Dedifferentiated amniotic fluid mesenchymal stem cell (primary cell): ENCODE data around the gene KIF11.

Source experiments
- DNase-seq: peaks from one replicate; pipeline ENCODE4 v3.0.0-alpha.2; 2016; ENCODE audit errors: extremely low spot score

Gene KIF11

DNA sequence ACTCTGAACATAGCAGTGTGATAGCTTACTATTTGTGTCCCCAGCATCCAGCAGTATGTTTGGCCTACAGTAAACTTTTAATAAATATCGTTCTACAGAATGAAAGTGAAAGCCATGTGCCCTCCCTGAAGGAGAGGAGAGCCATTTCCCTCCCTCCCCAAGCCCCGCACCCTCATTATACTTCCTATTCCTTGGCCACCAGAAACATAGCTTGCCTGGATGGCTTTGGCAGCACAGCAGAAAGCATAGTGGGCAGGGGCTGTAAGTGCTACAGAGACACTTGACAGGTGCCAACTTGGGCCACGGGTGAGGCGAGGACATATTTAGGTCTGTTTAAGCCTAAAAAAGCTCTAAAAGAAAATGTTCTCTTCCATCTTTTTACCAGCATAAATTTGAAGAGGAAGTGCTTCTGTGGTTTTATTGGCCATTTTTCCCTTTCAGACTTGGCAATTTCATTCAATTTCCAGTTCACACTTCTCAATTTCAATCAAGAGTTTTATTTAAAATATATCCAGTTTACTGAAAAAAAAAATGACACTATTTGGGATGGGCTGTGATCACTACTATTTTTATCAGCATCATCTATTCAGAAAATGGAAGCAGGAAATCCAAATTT is 109.5 kb downstream of the KIF11 start:
- no peak for DNase-seq
